H1 (cell line): ENCODE measurements around the gene LRRC4. TPM values are rescaled to one million over a fixed set of nuclear protein-coding genes. Genes with fewer than 3 reads are reported as not detected.

Experiments used
- ASH2L ChIP-seq: fragments of 200-600, 300-600 bp; sonication (generic); IDR thresholded peaks from one replicate; pipeline ENCODE4 v1.7.1; 2017; ENCODE audit warnings: low read length
- JUN ChIP-seq: IDR thresholded peaks from 2 replicates; pipeline ENCODE4 v1.6.1; 2011; ENCODE audit warnings: low read depth, mild to moderate bottlenecking, improper control_type of control experiment, low read length
- TEAD4 ChIP-seq: IDR thresholded peaks from 2 replicates; pipeline ENCODE4 v1.6.1; 2012; ENCODE audit warnings: low read depth, low read length, inconsistent platforms, mixed read lengths
- polyA plus RNA-seq, 7 experiments: library from polyadenylated mRNA; depleted of rRNA in 3 of 7; stranded (reverse) in 5 of 7; unstranded in 2 of 7; fragments of >200 nt in 5 of 7; fragments of 200-250 nt in 2 of 7; gene quantifications; 1 replicate in 5 of 7; 2 replicates in 1 of 7; 4 replicates in 1 of 7; pipeline versions ENCODE4 v1.2.1 to v1.2.3, GENCODE V29; 2011 to 2013; ENCODE audit warnings: missing spikeins in 2 of 7, mixed read lengths in 2 of 7
- total RNA-seq: library from RNA; stranded (reverse); fragmentation: NEBNext Ultra II Directional; extraction: Animal tissue kit (Norgen Biotek cat#: 25700); gene quantifications from 2 replicates; pipeline ENCODE4 v1.2.1, GENCODE V29; 2021

Gene LRRC4
- total and polyA plus RNA-seq, 2 of the 8 experiments (the other 6 are each of a cell fraction or from before 2014, with no cell fraction given) = 13.4 to 16.4 TPM

- no peak for TF ChIP-seq ASH2L
- no peak for TF ChIP-seq TEAD4
- no peak for TF ChIP-seq JUN
Measured at GRCh38 chr7:128054511-128054910, 23.3 kb upstream of the LRRC4 start (continued).
